PC-9 (cell line): ENCODE data around the gene PDGFD.

Experiments used
- EZH2 ChIP-seq: fragments of 200-600 bp; sonication (generic); IDR thresholded peaks from 2 replicates; pipeline ENCODE4 v1.8.0; 2017; ENCODE audit warnings: antibody characterized with exemption, low read depth
- TF ChIP-seq, protein P1 (sequence below): fragments of 200-600 bp; sonication (generic); conservative IDR thresholded peaks from 2 replicates; pipeline ENCODE4 v1.6.1; 2017; ENCODE audit warnings: mixed run types, antibody characterized with exemption, mild to moderate bottlenecking, moderate library complexity

DNA sequence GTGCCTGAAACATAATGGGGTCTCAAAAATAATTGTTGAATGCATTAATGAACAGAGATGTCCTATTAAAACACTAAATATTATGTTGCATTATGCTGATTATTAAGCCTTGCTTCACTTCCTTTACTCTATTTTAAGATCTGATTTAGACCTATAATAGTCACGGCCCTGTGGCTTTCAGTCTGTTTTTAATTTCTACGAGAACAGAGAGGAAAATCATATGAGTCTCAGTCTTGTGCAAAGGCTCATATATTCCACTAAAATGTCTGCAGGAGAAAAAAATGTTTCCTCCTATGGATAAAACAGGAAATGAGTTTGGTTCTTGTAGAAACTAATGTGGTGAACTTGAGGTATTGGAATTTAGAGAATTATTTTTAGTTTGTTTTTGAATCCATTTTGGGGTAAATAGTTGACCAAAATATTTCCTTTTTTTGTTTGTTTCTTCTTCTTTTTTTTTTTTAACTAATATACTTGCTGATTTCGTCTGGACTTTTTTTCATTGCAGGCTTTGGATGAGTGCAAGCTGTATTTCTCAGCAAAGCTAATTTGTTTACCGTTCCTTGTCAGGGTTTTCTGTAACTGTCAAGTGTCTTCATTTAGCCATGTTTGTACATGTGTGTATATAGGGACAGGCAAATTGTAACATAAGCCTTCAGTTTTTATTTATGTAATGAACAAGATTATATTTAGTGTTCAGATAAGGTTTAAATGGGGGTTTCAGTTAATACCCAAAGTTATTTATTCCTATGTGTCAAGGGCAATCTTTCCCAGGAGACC is 266.6 kb downstream of the PDGFD start:
- TF ChIP-seq, protein P1, sequence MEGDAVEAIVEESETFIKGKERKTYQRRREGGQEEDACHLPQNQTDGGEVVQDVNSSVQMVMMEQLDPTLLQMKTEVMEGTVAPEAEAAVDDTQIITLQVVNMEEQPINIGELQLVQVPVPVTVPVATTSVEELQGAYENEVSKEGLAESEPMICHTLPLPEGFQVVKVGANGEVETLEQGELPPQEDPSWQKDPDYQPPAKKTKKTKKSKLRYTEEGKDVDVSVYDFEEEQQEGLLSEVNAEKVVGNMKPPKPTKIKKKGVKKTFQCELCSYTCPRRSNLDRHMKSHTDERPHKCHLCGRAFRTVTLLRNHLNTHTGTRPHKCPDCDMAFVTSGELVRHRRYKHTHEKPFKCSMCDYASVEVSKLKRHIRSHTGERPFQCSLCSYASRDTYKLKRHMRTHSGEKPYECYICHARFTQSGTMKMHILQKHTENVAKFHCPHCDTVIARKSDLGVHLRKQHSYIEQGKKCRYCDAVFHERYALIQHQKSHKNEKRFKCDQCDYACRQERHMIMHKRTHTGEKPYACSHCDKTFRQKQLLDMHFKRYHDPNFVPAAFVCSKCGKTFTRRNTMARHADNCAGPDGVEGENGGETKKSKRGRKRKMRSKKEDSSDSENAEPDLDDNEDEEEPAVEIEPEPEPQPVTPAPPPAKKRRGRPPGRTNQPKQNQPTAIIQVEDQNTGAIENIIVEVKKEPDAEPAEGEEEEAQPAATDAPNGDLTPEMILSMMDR, result no peak
- no peak for TF ChIP-seq EZH2
